OCI-LY3 (cell line): ENCODE results near the gene NHEJ1.

Experiments used
- H2AFZ ChIP-seq: fragments of 200-600, 300-600 bp; shearing (Covaris generic); 2 replicates; pipeline ENCODE4 v1.6.0; 2014; ENCODE audit warnings: antibody characterized with exemption, low read depth, low read length
- H3K27ac ChIP-seq: fragments of 200-600, 300-600 bp; sonication (generic); 2 replicates; pipeline ENCODE4 v1.5.1; 2014; ENCODE audit warnings: mild to moderate bottlenecking, low read length, moderate library complexity, mixed read lengths
- H3K27me3 ChIP-seq: fragments of 200-600, 300-600 bp; sonication (generic); 2 replicates; pipeline ENCODE4 v1.6.1; 2014; ENCODE audit warnings: low read depth, low read length, mixed read lengths
- H3K36me3 ChIP-seq: fragments of 200-600, 300-600 bp; sonication (generic); replicated peaks from 2 replicates; pipeline ENCODE3; 2014; ENCODE audit warnings: low read depth, low read length, mixed read lengths
- H3K4me1 ChIP-seq: fragments of 300-600, 200-600 bp; sonication (generic); 2 replicates; pipeline ENCODE4 v1.6.1; 2014; ENCODE audit warnings: low read length, mixed read lengths
- H3K4me2 ChIP-seq: fragments of 200-600, 300-600 bp; sonication (generic); 2 replicates; pipeline ENCODE4 v1.6.1; 2014; ENCODE audit warnings: low read length, mixed read lengths
- H3K4me3 ChIP-seq: fragments of 300-600, 200-600 bp; sonication (generic); 2 replicates; pipeline ENCODE4 v1.5.1; 2014; ENCODE audit warnings: antibody characterized with exemption, mild to moderate bottlenecking, low read length, moderate library complexity
- H3K79me2 ChIP-seq: fragments of 300-600, 200-600 bp; shearing (Covaris generic); 2 replicates; pipeline ENCODE4 v1.6.1; 2014; ENCODE audit warnings: mild to moderate bottlenecking, low read length, mixed read lengths
- H3K9ac ChIP-seq: fragments of 300-600, 200-600 bp; shearing (Covaris generic); 2 replicates; pipeline ENCODE4 v1.6.0; 2014; ENCODE audit warnings: mild to moderate bottlenecking, low read length, moderate library complexity
- H3K9me3 ChIP-seq: fragments of 200-600, 300-600 bp; shearing (Covaris generic); 2 replicates; pipeline ENCODE4 v1.6.1; 2014; ENCODE audit warnings: low read length, mixed read lengths; ENCODE audit not compliant: insufficient read depth
- H4K20me1 ChIP-seq: fragments of 200-600, 300-600 bp; sonication (generic); 2 replicates; pipeline ENCODE4 v1.6.1; 2016; ENCODE audit warnings: low read length, mixed read lengths; ENCODE audit not compliant: insufficient read depth
- CTCF ChIP-seq: fragments of 200-600, 300-600 bp; sonication (generic); IDR thresholded peaks from 2 replicates; pipeline ENCODE4 v1.5.1; 2014; ENCODE audit warnings: antibody characterized with exemption, low read length, low read depth
- EZH2phosphoT487 ChIP-seq: fragments of 200-600 bp; shearing (Covaris generic); IDR thresholded peaks from 2 replicates; pipeline ENCODE4 v1.6.1; 2018; ENCODE audit warnings: antibody characterized with exemption, mixed run types, low read depth

Gene NHEJ1

GRCh38 chr2:219081701-219082331 is 78.8 kb downstream of the NHEJ1 start:
- Histone ChIP-seq H3K9ac (no peak overlapping the region), H3K27ac (no peak overlapping the region), H3K79me2 (no peaks in the 10 kb centered on the region), H3K27me3 (no peaks in the 10 kb centered on the region), H2AFZ (no peak overlapping the region), H3K9me3 (no peaks in the 10 kb centered on the region), H3K4me2 (no peak overlapping the region), H3K4me1 (peaks cover 6% of the 10 kb centered on the region), H4K20me1 (no peaks in the 10 kb centered on the region), H3K36me3 (no peaks in the 10 kb centered on the region), H3K4me3 (no peak overlapping the region)
- TF ChIP-seq EZH2phosphoT487 (no peak), CTCF (no peak)

GRCh38 chr2:219081096-219081495 is 79.5 kb downstream of the NHEJ1 start:
- Histone ChIP-seq H3K27me3 (no peaks in the 10 kb centered on the region), H3K4me3 (no peak overlapping the region), H4K20me1 (no peaks in the 10 kb centered on the region), H3K4me1 (no peaks in the 10 kb centered on the region), H2AFZ (no peak overlapping the region), H3K27ac (no peak overlapping the region), H3K79me2 (no peaks in the 10 kb centered on the region), H3K9ac (no peak overlapping the region), H3K4me2 (no peak overlapping the region), H3K36me3 (no peaks in the 10 kb centered on the region), H3K9me3 (no peaks in the 10 kb centered on the region)
- no peak for TF ChIP-seq CTCF
- no peak for TF ChIP-seq EZH2phosphoT487

- TF ChIP-seq CTCF (no peak), EZH2phosphoT487 (no peak)
- Histone ChIP-seq H3K27me3 (no peaks in the 10 kb centered on the region), H4K20me1 (no peaks in the 10 kb centered on the region)
Observed at GRCh38 chr2:219079417-219079816, 81.2 kb downstream of the NHEJ1 start.

GRCh38 chr2:219078951-219079350 is 81.7 kb downstream of the NHEJ1 start:
- Histone ChIP-seq H3K36me3 (no peaks in the 10 kb centered on the region), H3K4me2 (no peak overlapping the region), H3K27me3 (no peaks in the 10 kb centered on the region), H2AFZ (no peak overlapping the region), H4K20me1 (no peaks in the 10 kb centered on the region), H3K4me1 (no peaks in the 10 kb centered on the region), H3K27ac (no peak overlapping the region), H3K9me3 (no peaks in the 10 kb centered on the region), H3K79me2 (no peaks in the 10 kb centered on the region), H3K4me3 (no peak overlapping the region), H3K9ac (no peak overlapping the region)
- TF ChIP-seq EZH2phosphoT487 (no peak), CTCF (no peak)

More at GRCh38 chr2:219079417-219079816, 81.2 kb downstream of the NHEJ1 start:
- Histone ChIP-seq H3K79me2 (no peaks in the 10 kb centered on the region), H3K4me2 (no peak overlapping the region), H3K4me3 (no peak overlapping the region), H3K9ac (no peak overlapping the region), H3K9me3 (no peaks in the 10 kb centered on the region), H3K4me1 (no peaks in the 10 kb centered on the region), H3K27ac (no peak overlapping the region), H2AFZ (no peak overlapping the region), H3K36me3 (no peaks in the 10 kb centered on the region)
